Head of caudate nucleus (tissue), 42 donors: ENCODE data around the gene ZDHHC16.

Experiments
- DNase-seq, 42 donors: peaks; one replicate each; pipeline versions ENCODE4 v3.0.0 to v3.0.0-alpha.2; 2020 to 2021; ENCODE audit warnings: mixed read lengths in 7 of 42
- intact Hi-C: fragments of 100-400 bp; cut with DNase I; formaldehyde crosslinking; loops from one replicate; pipeline ENCODE4 v1.15.0; 2022

Gene ZDHHC16

GRCh38 chr10:97498841-97499560, 53.0 kb downstream of the ZDHHC16 start, which contains the start of gene UBTD1:
Gene UBTD1, plus strand, starts transcription at chr10:97498924. Its CDS starts 280 bp downstream, at chr10:97499204.
- DNase-seq, result peak in 30 of 42 donors; percentile 21 to 64 (median 46)
- intact Hi-C loops, result no loop called here

DNA sequence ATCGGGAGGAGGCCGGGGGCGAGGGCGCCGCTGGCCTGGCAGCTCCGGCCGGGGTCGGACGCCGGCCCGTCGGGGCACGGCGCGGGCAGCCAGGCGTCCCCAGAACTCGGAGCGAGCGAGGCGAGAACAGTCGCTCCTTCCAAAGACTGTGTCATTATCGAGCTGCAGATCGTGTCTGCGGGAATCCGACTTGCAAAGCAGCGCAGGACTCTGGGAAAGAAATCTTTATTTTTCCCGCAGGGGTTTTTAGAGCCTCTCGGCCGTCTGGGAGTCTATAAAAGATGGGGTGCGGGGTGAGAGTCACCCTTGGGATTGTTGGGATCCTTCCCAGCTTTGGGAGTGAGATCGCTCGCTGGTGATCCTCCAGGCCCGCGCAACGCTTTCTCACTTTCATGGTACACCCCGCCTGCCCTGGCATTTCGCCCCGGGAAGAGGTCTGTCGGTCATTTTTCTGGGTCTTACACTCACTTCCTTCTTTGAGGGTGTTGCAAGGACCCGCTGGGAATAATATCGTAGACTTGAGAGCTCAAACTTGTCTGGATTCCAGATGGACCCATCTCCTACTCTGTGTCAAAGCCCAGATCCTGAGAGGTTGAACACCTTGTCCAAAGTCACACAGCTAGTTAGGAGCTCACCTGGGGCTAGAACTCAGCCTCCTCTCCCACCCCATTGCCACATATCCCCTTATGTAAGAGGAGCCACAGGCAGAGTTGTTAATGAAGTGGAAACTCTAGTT, 53.8 kb downstream of the ZDHHC16 start:
- intact Hi-C loops, result loop anchor here (5.0 kb wide), 1 partner anchor 53 kb away; no protein-coding TSS in a partner anchor
- peak in 41 of 42 donors; percentile 25 to 78 (median 52) for DNase-seq

- intact Hi-C loops, result loop anchor here (5.0 kb wide), 1 partner anchor 52 kb away; no protein-coding TSS in a partner anchor
- no peak for DNase-seq
These were observed 54.3 kb downstream of the ZDHHC16 start for GRCh38 chr10:97500297-97500575.

DNA sequence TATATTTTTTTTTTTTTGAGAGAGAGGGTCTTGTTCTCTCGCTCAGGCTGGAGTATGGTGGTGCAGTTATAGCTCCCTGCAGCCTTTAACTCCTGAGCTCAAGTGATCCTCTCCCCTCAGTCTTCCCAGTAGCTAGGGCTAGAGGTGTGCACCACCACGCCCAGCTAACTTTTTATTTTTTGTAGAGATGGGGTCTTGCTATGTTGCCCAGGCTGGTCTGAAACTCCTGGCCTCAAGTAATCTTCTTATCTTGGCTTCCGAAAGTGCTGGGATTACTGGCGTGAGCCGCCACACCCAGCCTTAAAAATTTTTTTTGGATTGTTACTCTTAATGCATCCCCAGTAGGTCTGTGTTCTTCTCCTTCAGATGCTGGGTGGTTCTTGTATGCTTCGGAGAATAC, 56.9 kb downstream of the ZDHHC16 start:
- DNase-seq, result peak in 1 of 42 donors; percentile 6
- intact Hi-C loops, result loop anchor here (5.0 kb wide), 1 partner anchor 49 kb away; no protein-coding TSS in a partner anchor

GRCh38 chr10:97503406-97503805, 57.4 kb downstream of the ZDHHC16 start:
- DNase-seq, result peak in 1 of 42 donors; percentile 13
- intact Hi-C loops, result loop anchor here (5.0 kb wide), 1 partner anchor 49 kb away; no protein-coding TSS in a partner anchor

DNA sequence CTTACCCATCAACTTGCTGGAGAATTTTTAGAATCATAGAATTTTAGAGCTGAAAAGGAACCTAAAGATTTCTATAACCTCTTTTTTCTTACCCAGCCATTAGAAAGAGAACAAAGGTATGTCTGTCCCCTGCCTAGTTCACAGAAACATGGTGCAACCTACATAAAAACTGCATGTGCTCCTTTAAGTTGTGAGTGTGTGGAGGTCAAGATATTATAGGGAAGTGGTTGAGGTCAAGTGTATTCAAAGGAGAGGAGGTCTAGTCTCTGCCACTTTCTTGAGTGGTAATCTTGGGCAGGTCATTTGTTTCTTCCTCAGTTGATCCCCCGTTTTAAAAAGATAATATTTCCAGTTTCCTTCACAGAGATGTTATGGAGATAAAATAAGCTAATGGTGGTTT, 59.2 kb downstream of the ZDHHC16 start:
- no peak for DNase-seq
- intact Hi-C loops, result no loop called here

DNA sequence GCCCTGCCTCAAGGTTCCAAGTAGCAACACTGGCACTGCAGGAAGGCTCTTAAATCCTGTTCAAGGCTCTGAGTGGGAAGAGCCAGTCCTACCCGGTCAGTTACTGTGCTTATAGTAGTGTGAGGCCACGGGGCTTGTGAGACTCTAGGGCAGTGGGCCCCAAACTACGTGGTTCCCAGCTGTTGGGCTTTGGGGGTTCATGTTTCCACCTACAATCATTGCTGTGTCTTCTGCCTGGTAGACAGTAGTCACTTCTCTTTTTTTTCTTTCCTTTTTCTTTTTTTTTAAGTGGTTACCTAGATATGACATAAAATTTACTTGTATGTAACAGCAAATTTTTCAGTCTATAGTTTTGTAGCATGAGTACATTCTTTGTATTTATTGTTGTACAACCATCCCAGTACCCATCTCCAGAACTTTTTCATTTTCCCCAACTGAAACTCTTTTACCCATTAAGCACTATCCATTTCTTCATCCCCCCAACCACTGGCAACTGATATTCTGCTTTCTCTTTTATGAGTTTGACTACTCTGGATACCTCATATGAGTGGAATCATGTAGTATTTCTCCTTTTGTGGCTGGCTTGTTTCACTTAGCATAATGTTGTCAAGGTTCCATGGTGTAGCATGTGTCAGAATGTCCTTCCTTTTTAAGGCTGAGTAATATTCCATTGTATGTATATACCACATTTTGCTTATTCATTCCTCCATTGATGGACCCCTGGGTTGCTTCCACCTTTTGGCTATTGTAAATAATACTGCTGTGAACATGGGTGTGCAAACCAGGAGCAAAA, 60.4 kb downstream of the ZDHHC16 start:
- peak in 1 of 42 donors; percentile 17 for DNase-seq
- intact Hi-C loops, result no loop called here
